Panc1 (cell line): Measurements from ENCODE around the gene RDH13. TPM values are rescaled to one million over a fixed set of nuclear protein-coding genes. Genes with fewer than 3 reads are reported as not detected.

Experiments used
- ATAC-seq: fragments of 200-7000 bp; cut with Tn5 transposase; 2 replicates; pipeline ENCODE4 v1.9.1; 2020; ENCODE audit warnings: mild to moderate bottlenecking, moderate library complexity
- BruUV-seq: library from RNA; stranded (reverse); fragments of 400-500 nt; replicated peaks from 2 replicates; lab custom pipeline; 2021; lab: Mats Ljungman, UMichigan
- CTCF ChIA-PET: fragments of 300-600 bp; sonication (Branson Sonifier 250); formaldehyde crosslinking; loops from one replicate; lab custom pipeline; 2022; ENCODE audit warnings: antibody characterized with exemption; lab: Charles Lee
- POLR2A ChIA-PET: fragments of 300-600 bp; sonication (Branson Sonifier 250); formaldehyde crosslinking; loops from one replicate; lab custom pipeline; 2022; ENCODE audit warnings: antibody characterized with exemption; lab: Charles Lee
- DNase-seq: peaks from one replicate; pipeline ENCODE4 v3.0.0-alpha.2; 2010; ENCODE audit warnings: low read depth, low spot score
- H3K27ac ChIP-seq: 2 replicates; pipeline ENCODE4 v1.5.1; 2011; ENCODE audit warnings: mild to moderate bottlenecking, low read length, inconsistent platforms
- H3K27me3 ChIP-seq: fragments of 200-500 bp; sonication (Bioruptor generic); 2 replicates; pipeline ENCODE4 v1.6.0; 2014; ENCODE audit warnings: low read length, inconsistent platforms; ENCODE audit not compliant: control insufficient read depth, insufficient read depth
- H3K36me3 ChIP-seq: fragments of 200-500 bp; sonication (Bioruptor generic); 2 replicates; pipeline ENCODE4 v1.5.1; 2014; ENCODE audit warnings: inconsistent platforms, mild to moderate bottlenecking, low read length, moderate library complexity; ENCODE audit not compliant: control insufficient read depth, insufficient read depth
- H3K4me1 ChIP-seq: 2 replicates; pipeline ENCODE4 v1.5.1; 2011; ENCODE audit warnings: inconsistent platforms, mild to moderate bottlenecking, low read length, moderate library complexity; ENCODE audit not compliant: control insufficient read depth, insufficient read depth
- H3K4me3 ChIP-seq, 2 experiments: 2 replicates each; pipeline ENCODE4 v1.5.1; 2011 to 2012; ENCODE audit warnings: low read depth in 2 of 2, low read length in 2 of 2, mild to moderate bottlenecking in 2 of 2, inconsistent platforms in 1 of 2, moderate library complexity in 1 of 2
- H3K9me3 ChIP-seq: fragments of 200-500 bp; sonication (Bioruptor generic); 2 replicates; pipeline ENCODE4 v1.5.1; 2014; ENCODE audit warnings: low read depth, mild to moderate bottlenecking, inconsistent platforms, low read length, moderate library complexity; ENCODE audit not compliant: control insufficient read depth, insufficient read depth
- POLR2AphosphoS5 ChIP-seq: IDR thresholded peaks from 2 replicates; pipeline ENCODE4 v1.6.1; 2012; ENCODE audit warnings: mild to moderate bottlenecking, low read depth, low read length, moderate library complexity
- SIN3A ChIP-seq: IDR thresholded peaks from 2 replicates; pipeline ENCODE4 v1.6.1; 2012; ENCODE audit warnings: low read depth, mild to moderate bottlenecking, low read length, moderate library complexity, borderline replicate concordance; ENCODE audit not compliant: insufficient read depth
- TCF7L2 ChIP-seq: IDR thresholded peaks from 2 replicates; pipeline ENCODE4 v1.6.1; 2011; ENCODE audit warnings: mild to moderate bottlenecking, low read depth, low read length, inconsistent platforms
- in situ Hi-C: cut with HindIII; loops from 2 replicates; pipeline ENCODE4 v1.10.0; 2016; ENCODE audit warnings: low sequenced_read_pairs, low pct_unique_long_range_greater_than_20kb
- intact Hi-C: fragments of 100-400 bp; cut with micrococcal nuclease; formaldehyde crosslinking; loops from one replicate; pipeline ENCODE4 v1.10.0; 2022; ENCODE audit not compliant: unreplicated experiment
- total RNA-seq: library from RNA; stranded (reverse); gene quantifications from one replicate; pipeline ENCODE4 v1.2.1, GENCODE V29; 2021; ENCODE audit not compliant: unreplicated experiment
- TF ChIP-seq, protein P1 (sequence below): fragments of 450-650 bp; IDR thresholded peaks from 2 replicates; pipeline ENCODE4 v1.5.1; 2017; ENCODE audit warnings: mild to moderate bottlenecking
- TF ChIP-seq, protein P2 (sequence below), 2 experiments: IDR thresholded peaks; 2 replicates each; pipeline ENCODE4 v1.6.1; 2011 to 2012; ENCODE audit warnings: low read depth in 2 of 2, control low read depth in 1 of 2, low read length in 1 of 2, mild to moderate bottlenecking in 1 of 2, moderate library complexity in 1 of 2; ENCODE audit not compliant: insufficient read depth in 1 of 2

RDH13 gene
- total RNA-seq, 1 experiment from 2014 or later: 37.8 TPM

DNA sequence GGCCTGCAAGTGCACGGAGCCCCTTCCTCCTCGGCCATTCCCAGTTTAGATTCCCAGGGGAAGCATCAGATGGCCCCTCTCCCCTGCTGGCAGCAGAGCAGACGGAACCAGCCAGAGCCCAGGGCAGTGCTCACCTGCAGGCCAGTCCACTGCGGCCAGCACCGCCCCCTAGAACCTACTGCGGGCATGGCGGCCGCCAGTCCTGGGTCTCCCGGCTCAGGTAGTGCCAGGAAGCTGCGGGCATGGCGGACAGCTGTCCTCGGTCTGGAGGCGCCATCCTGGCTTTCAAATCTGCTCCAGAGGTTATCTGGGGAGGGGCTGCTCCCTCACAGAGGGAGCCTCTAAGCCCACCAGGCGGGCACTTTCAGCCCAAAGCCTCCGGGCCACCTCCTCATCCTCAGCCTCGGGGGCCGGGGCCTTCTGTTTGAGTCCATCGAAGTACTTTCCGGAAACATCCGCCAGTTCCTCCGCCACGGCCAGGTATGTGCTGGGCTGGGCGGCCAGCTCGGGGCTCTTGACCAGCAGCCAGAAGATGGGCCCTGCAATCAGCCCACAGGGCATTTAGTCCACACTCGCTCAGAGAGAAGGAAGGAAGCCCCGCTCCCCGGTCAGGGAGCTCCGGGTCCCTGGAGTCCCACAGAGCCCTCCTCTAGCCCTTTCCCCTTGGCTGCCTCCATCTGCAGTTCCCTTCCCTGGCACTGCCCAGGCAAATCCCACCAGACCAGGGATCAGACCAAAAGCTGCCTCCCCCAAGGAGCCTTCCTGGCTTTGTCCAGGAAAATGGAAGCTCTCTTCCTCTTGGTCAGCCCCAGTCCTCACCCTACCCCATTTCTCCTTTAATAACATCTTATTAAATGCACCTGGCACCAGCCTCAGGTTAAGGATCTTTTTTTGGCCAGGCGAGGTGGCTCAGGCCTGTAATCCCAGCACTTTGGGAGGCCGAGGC lies 17.9 kb downstream of the RDH13 start:
- Histone ChIP-seq H3K4me3 (no peak overlapping the region), H3K27me3 (no peaks in the 10 kb centered on the region), H3K4me1 (no peaks in the 10 kb centered on the region), H3K9me3 (no peaks in the 10 kb centered on the region), H3K36me3 (no peaks in the 10 kb centered on the region; the same call in 1 of the 2 replicates), H3K27ac (no peak overlapping the region)
- intact Hi-C loops (no loop called here), in situ Hi-C loops (no loop called here)
- DNase-seq (no peak), ATAC-seq (no peak)
- no TSS peak for BruUV-seq
- ChIA-PET CTCF (no interaction called here), POLR2A (interaction anchor here (0.5 kb wide), 1 partner anchor 30 kb away, joined by 3 read pairs; no protein-coding TSS in a partner anchor)
- TF ChIP-seq SIN3A (no peak), TCF7L2 (no peak), POLR2AphosphoS5 (no peak)
- TF ChIP-seq, protein P1, sequence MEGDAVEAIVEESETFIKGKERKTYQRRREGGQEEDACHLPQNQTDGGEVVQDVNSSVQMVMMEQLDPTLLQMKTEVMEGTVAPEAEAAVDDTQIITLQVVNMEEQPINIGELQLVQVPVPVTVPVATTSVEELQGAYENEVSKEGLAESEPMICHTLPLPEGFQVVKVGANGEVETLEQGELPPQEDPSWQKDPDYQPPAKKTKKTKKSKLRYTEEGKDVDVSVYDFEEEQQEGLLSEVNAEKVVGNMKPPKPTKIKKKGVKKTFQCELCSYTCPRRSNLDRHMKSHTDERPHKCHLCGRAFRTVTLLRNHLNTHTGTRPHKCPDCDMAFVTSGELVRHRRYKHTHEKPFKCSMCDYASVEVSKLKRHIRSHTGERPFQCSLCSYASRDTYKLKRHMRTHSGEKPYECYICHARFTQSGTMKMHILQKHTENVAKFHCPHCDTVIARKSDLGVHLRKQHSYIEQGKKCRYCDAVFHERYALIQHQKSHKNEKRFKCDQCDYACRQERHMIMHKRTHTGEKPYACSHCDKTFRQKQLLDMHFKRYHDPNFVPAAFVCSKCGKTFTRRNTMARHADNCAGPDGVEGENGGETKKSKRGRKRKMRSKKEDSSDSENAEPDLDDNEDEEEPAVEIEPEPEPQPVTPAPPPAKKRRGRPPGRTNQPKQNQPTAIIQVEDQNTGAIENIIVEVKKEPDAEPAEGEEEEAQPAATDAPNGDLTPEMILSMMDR: no peak
- TF ChIP-seq, protein P2, sequence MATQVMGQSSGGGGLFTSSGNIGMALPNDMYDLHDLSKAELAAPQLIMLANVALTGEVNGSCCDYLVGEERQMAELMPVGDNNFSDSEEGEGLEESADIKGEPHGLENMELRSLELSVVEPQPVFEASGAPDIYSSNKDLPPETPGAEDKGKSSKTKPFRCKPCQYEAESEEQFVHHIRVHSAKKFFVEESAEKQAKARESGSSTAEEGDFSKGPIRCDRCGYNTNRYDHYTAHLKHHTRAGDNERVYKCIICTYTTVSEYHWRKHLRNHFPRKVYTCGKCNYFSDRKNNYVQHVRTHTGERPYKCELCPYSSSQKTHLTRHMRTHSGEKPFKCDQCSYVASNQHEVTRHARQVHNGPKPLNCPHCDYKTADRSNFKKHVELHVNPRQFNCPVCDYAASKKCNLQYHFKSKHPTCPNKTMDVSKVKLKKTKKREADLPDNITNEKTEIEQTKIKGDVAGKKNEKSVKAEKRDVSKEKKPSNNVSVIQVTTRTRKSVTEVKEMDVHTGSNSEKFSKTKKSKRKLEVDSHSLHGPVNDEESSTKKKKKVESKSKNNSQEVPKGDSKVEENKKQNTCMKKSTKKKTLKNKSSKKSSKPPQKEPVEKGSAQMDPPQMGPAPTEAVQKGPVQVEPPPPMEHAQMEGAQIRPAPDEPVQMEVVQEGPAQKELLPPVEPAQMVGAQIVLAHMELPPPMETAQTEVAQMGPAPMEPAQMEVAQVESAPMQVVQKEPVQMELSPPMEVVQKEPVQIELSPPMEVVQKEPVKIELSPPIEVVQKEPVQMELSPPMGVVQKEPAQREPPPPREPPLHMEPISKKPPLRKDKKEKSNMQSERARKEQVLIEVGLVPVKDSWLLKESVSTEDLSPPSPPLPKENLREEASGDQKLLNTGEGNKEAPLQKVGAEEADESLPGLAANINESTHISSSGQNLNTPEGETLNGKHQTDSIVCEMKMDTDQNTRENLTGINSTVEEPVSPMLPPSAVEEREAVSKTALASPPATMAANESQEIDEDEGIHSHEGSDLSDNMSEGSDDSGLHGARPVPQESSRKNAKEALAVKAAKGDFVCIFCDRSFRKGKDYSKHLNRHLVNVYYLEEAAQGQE (IDR thresholded peaks at IDR 0.05; ENCODE audit: insufficient read depth in 1 of 2, low read depth in 2 of 2, low read length in 1 of 2): no peak

DNA sequence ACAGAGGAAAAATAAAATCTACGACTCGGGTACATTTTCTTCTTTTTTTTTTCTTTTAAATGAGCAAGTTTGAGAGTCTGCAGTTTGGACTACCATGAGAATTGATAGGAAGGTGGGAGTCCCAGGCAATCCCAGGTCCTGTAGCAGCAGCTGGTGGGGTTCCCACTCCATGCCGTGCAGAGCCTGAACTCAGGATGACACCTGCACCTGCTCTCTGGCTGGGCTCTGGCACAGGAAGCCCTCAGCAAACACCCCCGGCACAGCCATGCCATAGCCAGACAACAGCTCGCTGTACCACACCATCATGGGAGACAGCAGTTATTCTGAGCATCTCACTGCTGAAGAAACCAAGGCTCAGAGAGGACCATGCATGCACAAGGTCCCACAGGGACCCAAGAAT lies 18.7 kb downstream of the RDH13 start:
- H3K36me3 ChIP-seq: no peaks in the 10 kb centered on the region; the same call in 1 of the 2 replicates
- ChIA-PET CTCF (no interaction called here), POLR2A (interaction anchor here (0.8 kb wide), 1 partner anchor 36 kb away, joined by 4 read pairs; no protein-coding TSS in a partner anchor)
- ATAC-seq (no peak), DNase-seq (no peak)
- TF ChIP-seq SIN3A (no peak), TCF7L2 (no peak), POLR2AphosphoS5 (no peak)
- TF ChIP-seq, protein P1: no peak
- TF ChIP-seq, protein P2 (IDR thresholded peaks at IDR 0.05; ENCODE audit: insufficient read depth in 1 of 2, low read depth in 2 of 2, low read length in 1 of 2): no peak
- no peak overlapping the region for H3K27ac ChIP-seq
- no peaks in the 10 kb centered on the region for H3K4me1 ChIP-seq
- intact Hi-C loops (no loop called here), in situ Hi-C loops (no loop called here)
- no peaks in the 10 kb centered on the region for H3K9me3 ChIP-seq
- no peaks in the 10 kb centered on the region for H3K27me3 ChIP-seq
- no peak overlapping the region for H3K4me3 ChIP-seq
- BruUV-seq: no TSS peak
